BE2C (cell line): ENCODE results near the gene SPINK9.

Experiments
- DNase-seq: peaks from one replicate; pipeline ENCODE4 v3.0.0-alpha.2; 2020
- H3K27me3 ChIP-seq: fragments of 250-450 bp; sonication (Bioruptor Pico); 2 replicates; pipeline ENCODE4 v1.5.1; 2020; ENCODE audit warnings: mild to moderate bottlenecking
- H3K36me3 ChIP-seq: fragments of 250-450 bp; sonication (Bioruptor Pico); 2 replicates; pipeline ENCODE4 v1.5.1; 2020; ENCODE audit warnings: mild to moderate bottlenecking
- H3K4me1 ChIP-seq: fragments of 250-450 bp; sonication (Bioruptor Pico); 2 replicates; pipeline ENCODE4 v1.5.1; 2020
- H3K4me3 ChIP-seq: 2 replicates; pipeline ENCODE4 v1.5.1; 2011; ENCODE audit warnings: low read depth, low read length
- H3K9me3 ChIP-seq: fragments of 250-450 bp; sonication (Bioruptor Pico); 2 replicates; pipeline ENCODE4 v1.5.1; 2020
- CTCF ChIP-seq: IDR thresholded peaks from 2 replicates; pipeline ENCODE4 v1.5.1; 2012; ENCODE audit warnings: mild to moderate bottlenecking, low read depth, low read length

The SPINK9 gene

GRCh38 chr5:148336704-148337435, 1.5 kb downstream of the SPINK9 start:
- H3K9me3 ChIP-seq = no peaks in the 10 kb centered on the region
- H3K27me3 ChIP-seq = no peaks in the 10 kb centered on the region
- TF ChIP-seq CTCF = no peak
- no peaks in the 10 kb centered on the region for H3K4me1 ChIP-seq
- no peak overlapping the region for H3K4me3 ChIP-seq
- no peak for DNase-seq
- H3K36me3 ChIP-seq = no peaks in the 10 kb centered on the region

- Histone ChIP-seq H3K9me3 (no peaks in the 10 kb centered on the region), H3K4me3 (no peak overlapping the region), H3K4me1 (no peaks in the 10 kb centered on the region), H3K27me3 (no peaks in the 10 kb centered on the region), H3K36me3 (no peaks in the 10 kb centered on the region)
- TF ChIP-seq CTCF = no peak
- no peak for DNase-seq
These were observed 7.1 kb downstream of the SPINK9 start for GRCh38 chr5:148342371-148343045.

- Histone ChIP-seq H3K27me3 (no peaks in the 10 kb centered on the region), H3K4me1 (no peaks in the 10 kb centered on the region), H3K9me3 (no peaks in the 10 kb centered on the region), H3K4me3 (no peak overlapping the region), H3K36me3 (no peaks in the 10 kb centered on the region)
- TF ChIP-seq CTCF = no peak
- DNase-seq = no peak
These were observed 7.7 kb downstream of the SPINK9 start for GRCh38 chr5:148343046-148343407.

- no peaks in the 10 kb centered on the region for H3K27me3 ChIP-seq
- no peaks in the 10 kb centered on the region for H3K4me1 ChIP-seq
- DNase-seq = no peak
- no peak for TF ChIP-seq CTCF
- H3K4me3 ChIP-seq = no peak overlapping the region
- no peaks in the 10 kb centered on the region for H3K9me3 ChIP-seq
- no peaks in the 10 kb centered on the region for H3K36me3 ChIP-seq
These were observed 8.5 kb downstream of the SPINK9 start for GRCh38 chr5:148343603-148344487.

- H3K27me3 ChIP-seq = no peaks in the 10 kb centered on the region
- H3K36me3 ChIP-seq = no peaks in the 10 kb centered on the region
- no peaks in the 10 kb centered on the region for H3K9me3 ChIP-seq
- no peaks in the 10 kb centered on the region for H3K4me1 ChIP-seq
- no peak for TF ChIP-seq CTCF
- H3K4me3 ChIP-seq = no peak overlapping the region
- no peak for DNase-seq
These were observed 12.3 kb downstream of the SPINK9 start for GRCh38 chr5:148347706-148348105.
